ENCODE results near the gene PSAPL1. TPM values are rescaled to one million over a fixed set of nuclear protein-coding genes. Genes with fewer than 3 reads are reported as not detected.
A peak's percentile ranks its signal among the peaks of the same experiment; 100 is the strongest.

Gene PSAPL1
- total RNA-seq, 1 experiment from 2014 or later, result 0.15 TPM

DNA sequence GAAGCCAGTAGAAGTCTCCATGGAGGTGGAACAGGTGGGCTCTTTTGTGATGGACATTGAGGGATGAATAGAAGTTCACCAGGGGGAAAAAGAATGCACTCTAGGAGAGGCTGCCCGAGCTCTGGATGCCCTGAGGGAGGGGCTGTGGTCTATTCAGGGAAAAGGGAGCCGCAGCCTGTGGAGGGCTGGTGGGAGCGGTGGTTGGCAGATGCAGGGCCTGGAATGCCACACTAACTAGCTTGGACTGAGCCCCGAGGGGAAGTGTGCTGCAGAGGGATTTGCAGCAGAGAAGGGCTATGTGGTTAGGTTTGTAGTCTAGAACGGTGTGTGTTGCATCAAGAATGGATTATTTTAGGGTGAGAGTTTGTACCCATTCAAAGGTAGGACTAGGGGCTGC, 29.5 kb upstream of the PSAPL1 start:
- no peaks in the 10 kb centered on the region for H3K79me2 ChIP-seq (ENCODE audit: low read depth)
- no TSS peak for BruUV-seq (replicated peaks)
- TF ChIP-seq EZH2 (IDR thresholded peaks at IDR 0.05; ENCODE audit: low read depth) (no peak), CTCF (conservative IDR thresholded peaks at IDR 0.05) (no peak)

DNA sequence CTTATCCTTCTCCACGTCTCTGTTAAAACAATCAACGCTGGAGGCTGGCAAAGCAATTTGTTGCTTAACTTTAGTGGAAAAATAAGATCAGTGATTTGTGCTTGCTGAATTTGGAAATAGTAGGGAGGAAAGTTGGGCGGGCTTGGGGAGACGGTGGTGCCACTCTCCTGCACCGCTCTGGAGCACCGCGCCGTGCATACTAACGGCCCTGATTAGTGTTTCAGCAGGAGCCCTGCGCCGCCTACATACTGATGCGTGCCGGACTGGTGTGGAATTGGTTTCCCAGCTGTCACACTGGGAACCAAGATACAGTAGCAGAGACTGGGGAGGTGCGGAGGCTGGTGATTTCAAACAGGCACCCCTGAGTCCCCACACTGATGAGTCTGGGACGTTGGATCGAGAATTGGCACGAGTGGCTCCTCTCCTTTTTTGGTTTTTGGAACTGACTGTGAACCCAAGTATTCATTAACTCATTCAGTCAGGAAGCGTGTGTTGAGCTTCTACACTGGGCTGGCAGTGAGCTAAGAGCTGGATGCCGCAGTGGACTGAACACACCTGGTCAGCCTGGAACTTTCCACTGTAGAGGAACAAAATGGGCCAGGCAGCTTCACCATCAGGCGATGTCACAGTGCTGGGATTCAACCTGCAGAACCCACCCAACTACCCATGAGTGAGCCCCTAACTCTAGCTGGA, 29.0 kb upstream of the PSAPL1 start:
- ChIA-PET POLR2A (ENCODE audit: unreplicated experiment) (no interaction called here), CTCF (no interaction called here)
- intact Hi-C loops (cut with micrococcal nuclease; ENCODE audit: unreplicated experiment), result loop anchor here (5.0 kb wide), 1 partner anchor 266 kb away; no protein-coding TSS in a partner anchor
- Histone ChIP-seq H3K27ac (no peak overlapping the region), H3K4me1 (replicated peaks; ENCODE audit: insufficient read depth) (no peaks in the 10 kb centered on the region), H3K79me2 (ENCODE audit: low read depth) (no peaks in the 10 kb centered on the region), H4K20me1 (ENCODE audit: insufficient read depth) (no peaks in the 10 kb centered on the region), H3K36me3 (ENCODE audit: low read depth) (no peaks in the 10 kb centered on the region), H3K4me2 (no peak overlapping the region), H3K27me3 (ENCODE audit: insufficient read depth, low read depth) (no peaks in the 10 kb centered on the region), H3F3A (ENCODE audit: insufficient read depth, low read depth) (no peaks in the 10 kb centered on the region), H2AFZ (no peak overlapping the region), H3K4me3 (no peak overlapping the region), H3K9me3 (ENCODE audit: insufficient read depth, low read depth) (no peaks in the 10 kb centered on the region), H3K9me2 (ENCODE audit: insufficient read depth) (no peaks in the 10 kb centered on the region)
- TF ChIP-seq CTCF (conservative IDR thresholded peaks at IDR 0.05) (no peak), EZH2 (IDR thresholded peaks at IDR 0.05; ENCODE audit: low read depth) (no peak)
- no TSS peak for BruUV-seq (replicated peaks)
- no peak for DNase-seq

More for the DNA sequence above, 29.5 kb upstream of the PSAPL1 start:
- H3K4me1 ChIP-seq (replicated peaks; ENCODE audit: insufficient read depth), result no peaks in the 10 kb centered on the region
- H3K27ac ChIP-seq, result no peak overlapping the region
- no peaks in the 10 kb centered on the region for H3K9me3 ChIP-seq (ENCODE audit: insufficient read depth, low read depth)
- H3K9me2 ChIP-seq (ENCODE audit: insufficient read depth), result no peaks in the 10 kb centered on the region
- no peaks in the 10 kb centered on the region for H4K20me1 ChIP-seq (ENCODE audit: insufficient read depth)
- no peak overlapping the region for H2AFZ ChIP-seq
- intact Hi-C loops (cut with micrococcal nuclease; ENCODE audit: unreplicated experiment), result loop anchor here (5.0 kb wide), 1 partner anchor 267 kb away; no protein-coding TSS in a partner anchor
- POLR2A ChIA-PET (ENCODE audit: unreplicated experiment), result no interaction called here
- no peaks in the 10 kb centered on the region for H3K27me3 ChIP-seq (ENCODE audit: insufficient read depth, low read depth)
- H3K4me3 ChIP-seq, result no peak overlapping the region
- H3K36me3 ChIP-seq (ENCODE audit: low read depth), result no peaks in the 10 kb centered on the region
- H3F3A ChIP-seq (ENCODE audit: insufficient read depth, low read depth), result no peaks in the 10 kb centered on the region
- no peak overlapping the region for H3K4me2 ChIP-seq
- no peak for DNase-seq
- CTCF ChIA-PET, result no interaction called here

DNA sequence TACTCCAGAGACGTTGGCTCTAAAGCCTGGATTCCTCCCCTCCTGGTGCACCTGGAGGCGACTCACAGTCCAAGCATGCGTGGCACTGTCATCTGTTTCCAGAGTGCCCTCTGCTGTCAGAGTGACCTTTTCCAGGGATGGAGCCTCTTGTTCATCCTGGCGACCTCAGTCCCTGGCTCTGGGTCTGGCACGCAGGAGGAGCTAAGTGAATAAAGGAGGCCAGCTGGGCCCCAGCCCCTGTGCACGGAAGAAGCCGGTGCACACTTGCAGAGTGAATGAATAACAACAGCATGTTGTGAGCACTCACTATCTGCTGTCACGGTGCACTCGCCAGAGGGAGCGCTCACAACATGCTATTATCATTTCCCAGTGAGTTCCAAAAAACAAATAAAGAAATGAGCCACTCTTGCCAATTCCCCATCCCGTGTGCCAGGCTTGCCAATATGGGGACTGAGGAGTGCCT, 27.8 kb upstream of the PSAPL1 start:
- H3K36me3 ChIP-seq (ENCODE audit: low read depth), result no peaks in the 10 kb centered on the region
- H3K4me2 ChIP-seq, result no peak overlapping the region
- no TSS peak for BruUV-seq (replicated peaks)

More for the DNA sequence above, 27.8 kb upstream of the PSAPL1 start:
- Histone ChIP-seq H2AFZ (no peak overlapping the region), H3K4me3 (no peak overlapping the region), H3K79me2 (ENCODE audit: low read depth) (no peaks in the 10 kb centered on the region), H3K9me2 (ENCODE audit: insufficient read depth) (no peaks in the 10 kb centered on the region), H3K27ac (no peak overlapping the region), H3K27me3 (ENCODE audit: insufficient read depth, low read depth) (no peaks in the 10 kb centered on the region), H3F3A (ENCODE audit: insufficient read depth, low read depth) (no peaks in the 10 kb centered on the region), H4K20me1 (ENCODE audit: insufficient read depth) (no peaks in the 10 kb centered on the region), H3K9me3 (ENCODE audit: insufficient read depth, low read depth) (no peaks in the 10 kb centered on the region), H3K4me1 (replicated peaks; ENCODE audit: insufficient read depth) (no peaks in the 10 kb centered on the region)
- peak in 1 of 2 experiments; percentile 44 for DNase-seq
- ChIA-PET POLR2A (ENCODE audit: unreplicated experiment) (no interaction called here), CTCF (no interaction called here)
- intact Hi-C loops (cut with micrococcal nuclease; ENCODE audit: unreplicated experiment), result loop anchor here (5.0 kb wide), 1 partner anchor 265 kb away; no protein-coding TSS in a partner anchor
- TF ChIP-seq EZH2 (IDR thresholded peaks at IDR 0.05; ENCODE audit: low read depth), result no peak
- TF ChIP-seq CTCF (conservative IDR thresholded peaks at IDR 0.05), result no peak; the same call in 1 of the 2 replicates

All from PC-9 (cell line).